ENCODE measurements around the gene PTF1A.

DNA sequence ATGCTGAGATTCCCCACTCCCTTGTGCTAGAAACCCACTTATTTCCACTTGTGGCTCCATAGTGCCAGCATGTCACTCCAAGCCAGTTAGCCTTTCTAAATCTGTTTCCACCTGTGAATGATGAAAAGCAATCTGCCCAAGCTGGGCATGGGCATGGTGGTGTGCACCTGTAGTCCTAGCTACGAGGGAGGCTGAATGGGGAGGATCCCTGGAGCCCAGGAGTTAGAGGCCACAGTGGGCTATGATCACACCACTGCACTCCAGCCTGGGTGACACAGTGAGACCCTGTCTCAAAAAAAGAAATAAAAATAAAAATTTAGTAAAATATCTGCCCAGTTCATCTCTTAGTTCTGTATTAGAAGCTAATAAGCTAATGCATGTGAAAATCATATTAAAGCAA is 5.0 kb upstream of the PTF1A start:
- no peak for TF ChIP-seq EZH2phosphoT487 (IDR thresholded peaks at IDR 0.05; ENCODE audit: insufficient read depth, low read depth)
- no peak for TF ChIP-seq EZH2 (IDR thresholded peaks at IDR 0.05; ENCODE audit: insufficient read depth, poor library complexity, severe bottlenecking)
